Prostate gland (tissue), 2 donors: ENCODE results near the gene DCPS. TPM values are rescaled to one million over a fixed set of nuclear protein-coding genes. Genes with fewer than 3 reads are reported as not detected.

Source experiments
- DNase-seq: peaks from one replicate; pipeline ENCODE4 v3.0.0-alpha.2; 2019; ENCODE audit warnings: low spot score
- H3K27ac ChIP-seq, 2 donors: fragments of 200-600 bp; sonication (generic); 2 replicates each; pipeline ENCODE4 v1.5.1; 2017 to 2019
- H3K27me3 ChIP-seq: fragments of 200-600 bp; sonication (generic); replicated peaks from 2 replicates; pipeline ENCODE4 v1.5.1; 2019; ENCODE audit not compliant: insufficient read depth
- H3K36me3 ChIP-seq, 2 donors: fragments of 200-600 bp; sonication (generic); 1 replicate in 1 of 2; 2 replicates in 1 of 2; pipeline versions ENCODE4 v1.5.1 to v1.8.1; 2017 to 2019
- H3K4me1 ChIP-seq: fragments of 200-600 bp; sonication (generic); replicated peaks from 2 replicates; pipeline ENCODE4 v1.5.1; 2019
- H3K4me3 ChIP-seq, 2 donors: fragments of 200-600 bp; sonication (generic); 2 replicates each; pipeline ENCODE4 v1.5.1; 2017 to 2019
- H3K9me3 ChIP-seq: fragments of 200-600 bp; sonication (generic); 2 replicates; pipeline ENCODE4 v1.5.1; 2017
- POLR2A ChIP-seq: fragments of 450-650 bp; IDR thresholded peaks from one replicate; pipeline ENCODE4 v1.6.1; 2016; ENCODE audit warnings: antibody characterized with exemption, mild to moderate bottlenecking
- POLR2AphosphoS5 ChIP-seq: sonication (generic); formaldehyde crosslinking; IDR thresholded peaks from one replicate; pipeline ENCODE4 v1.6.1; 2017; ENCODE audit warnings: antibody characterized with exemption
- WGBS: methylation state at CpG from one replicate; pipeline ENCODE4 v1.1.5; 2018; 5-methylcytosine and 5-hydroxymethylcytosine counted together
- intact Hi-C: fragments of 100-400 bp; cut with DNase I; formaldehyde crosslinking; loops from one replicate; pipeline ENCODE4 v1.14.2; 2022
- total RNA-seq, 2 donors: library from RNA; depleted of rRNA; stranded (reverse); fragments of >200 nt; gene quantifications; one replicate each; pipeline ENCODE4 v1.1.0, GENCODE V29; 2016
- TF ChIP-seq, protein P1 (sequence below), 4 experiments: fragments of 200-600 bp in 2 of 4; fragments of 450-650 bp in 2 of 4; sonication (generic) in 2 of 4; IDR thresholded peaks; 1 replicate in 3 of 4; 2 replicates in 1 of 4; pipeline ENCODE4 v1.5.1; 2016 to 2019; ENCODE audit warnings: antibody characterized with exemption in 4 of 4, mild to moderate bottlenecking in 2 of 4, moderate library complexity in 2 of 4

Gene DCPS
- total RNA-seq, 2 donors from 2014 or later: 12.6 to 17.5 TPM

DNA sequence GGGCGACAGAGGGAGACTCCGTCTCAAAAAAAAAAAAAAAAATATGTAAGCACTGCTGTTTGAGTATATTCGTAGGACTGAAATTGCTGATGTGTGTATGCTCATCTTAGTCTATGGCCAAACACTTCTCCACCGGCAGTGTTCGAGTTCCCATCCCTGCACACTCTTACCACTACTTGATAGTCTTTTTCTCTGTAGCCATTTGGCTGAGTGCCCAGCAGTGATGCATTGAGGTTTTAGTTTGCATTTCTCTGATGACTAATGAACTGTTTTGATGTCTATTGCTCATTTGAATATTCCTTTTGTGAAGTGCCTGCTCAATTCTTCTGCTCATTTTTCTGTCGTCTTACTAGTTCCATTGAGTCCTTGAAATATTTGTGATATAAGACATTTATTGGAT, 19.0 kb upstream of the DCPS start:
- no peak overlapping the region for H3K4me3 ChIP-seq
- intact Hi-C loops: no loop called here
- H3K27me3 ChIP-seq: no peaks in the 10 kb centered on the region
- 57% methylated on average over 6 of the region's 6 CpGs for WGBS
- H3K27ac ChIP-seq: no peak overlapping the region
- no peak for TF ChIP-seq POLR2AphosphoS5
- TF ChIP-seq POLR2A: no peak
- TF ChIP-seq, protein P1, sequence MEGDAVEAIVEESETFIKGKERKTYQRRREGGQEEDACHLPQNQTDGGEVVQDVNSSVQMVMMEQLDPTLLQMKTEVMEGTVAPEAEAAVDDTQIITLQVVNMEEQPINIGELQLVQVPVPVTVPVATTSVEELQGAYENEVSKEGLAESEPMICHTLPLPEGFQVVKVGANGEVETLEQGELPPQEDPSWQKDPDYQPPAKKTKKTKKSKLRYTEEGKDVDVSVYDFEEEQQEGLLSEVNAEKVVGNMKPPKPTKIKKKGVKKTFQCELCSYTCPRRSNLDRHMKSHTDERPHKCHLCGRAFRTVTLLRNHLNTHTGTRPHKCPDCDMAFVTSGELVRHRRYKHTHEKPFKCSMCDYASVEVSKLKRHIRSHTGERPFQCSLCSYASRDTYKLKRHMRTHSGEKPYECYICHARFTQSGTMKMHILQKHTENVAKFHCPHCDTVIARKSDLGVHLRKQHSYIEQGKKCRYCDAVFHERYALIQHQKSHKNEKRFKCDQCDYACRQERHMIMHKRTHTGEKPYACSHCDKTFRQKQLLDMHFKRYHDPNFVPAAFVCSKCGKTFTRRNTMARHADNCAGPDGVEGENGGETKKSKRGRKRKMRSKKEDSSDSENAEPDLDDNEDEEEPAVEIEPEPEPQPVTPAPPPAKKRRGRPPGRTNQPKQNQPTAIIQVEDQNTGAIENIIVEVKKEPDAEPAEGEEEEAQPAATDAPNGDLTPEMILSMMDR (IDR thresholded peaks at IDR 0.05): no peak
- DNase-seq: no peak
- H3K4me1 ChIP-seq: no peaks in the 10 kb centered on the region
- H3K9me3 ChIP-seq: no peaks in the 10 kb centered on the region
- no peaks in the 10 kb centered on the region for H3K36me3 ChIP-seq

DNA sequence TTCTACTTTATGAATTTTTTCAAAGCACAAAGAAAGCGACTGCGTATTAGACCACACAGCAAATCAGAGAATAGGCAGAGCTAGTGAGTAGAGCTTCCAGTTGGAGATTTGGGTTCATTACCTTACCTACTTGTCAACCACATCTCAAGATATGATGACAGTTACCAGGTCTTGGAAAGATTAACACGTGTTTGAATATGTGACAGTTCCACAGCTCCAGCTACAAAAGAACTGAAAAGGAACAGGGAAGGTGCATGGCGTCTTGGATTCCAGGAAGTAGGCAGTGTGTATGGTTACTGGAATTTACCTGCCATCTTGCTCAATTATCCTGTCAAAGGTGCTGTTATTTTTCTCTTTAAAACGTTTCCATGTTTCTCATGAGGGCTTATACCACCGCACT, 15.6 kb upstream of the DCPS start:
- Histone ChIP-seq H3K4me3 (no peak overlapping the region), H3K27me3 (no peaks in the 10 kb centered on the region), H3K36me3 (peaks cover 0 to 4% of the 10 kb centered on the region in 2 donors), H3K9me3 (no peaks in the 10 kb centered on the region), H3K27ac (no peak overlapping the region), H3K4me1 (no peaks in the 10 kb centered on the region)
- intact Hi-C loops: no loop called here
- WGBS: 89% methylated on average over 6 of the region's 6 CpGs
- TF ChIP-seq POLR2A: no peak
- TF ChIP-seq POLR2AphosphoS5: no peak
- TF ChIP-seq, protein P1 (IDR thresholded peaks at IDR 0.05): no peak
- no peak for DNase-seq

DNA sequence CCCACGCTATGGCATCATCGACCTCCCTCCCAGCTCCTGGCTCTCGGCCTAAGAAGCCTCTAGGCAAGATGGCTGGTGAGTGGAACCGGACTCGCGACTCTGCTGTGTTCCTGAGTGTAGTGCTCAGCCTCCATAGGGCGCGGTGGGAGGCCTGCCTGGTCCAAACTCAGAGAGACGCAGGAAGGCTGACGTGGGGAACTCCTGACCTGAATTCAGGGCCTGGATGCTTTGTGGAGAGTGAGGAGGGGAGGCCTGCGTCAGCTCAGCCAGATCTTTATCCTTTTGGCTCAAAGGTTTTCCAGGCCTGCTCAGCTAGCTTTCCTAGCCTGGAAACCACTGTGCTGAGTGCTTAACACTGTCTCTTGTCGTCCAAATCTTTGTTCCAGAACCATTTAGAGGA, 13.0 kb upstream of the DCPS start:
- Histone ChIP-seq H3K36me3 (peaks cover 4 to 8% of the 10 kb centered on the region in 2 donors), H3K4me3 (no peak overlapping the region), H3K27ac (no peak overlapping the region), H3K4me1 (no peaks in the 10 kb centered on the region), H3K9me3 (no peaks in the 10 kb centered on the region), H3K27me3 (no peaks in the 10 kb centered on the region)
- intact Hi-C loops: no loop called here
- 82% methylated on average over 12 of the region's 12 CpGs for WGBS
- TF ChIP-seq POLR2AphosphoS5 (no peak), POLR2A (no peak)
- TF ChIP-seq, protein P1 (IDR thresholded peaks at IDR 0.05): no peak
- no peak for DNase-seq

DNA sequence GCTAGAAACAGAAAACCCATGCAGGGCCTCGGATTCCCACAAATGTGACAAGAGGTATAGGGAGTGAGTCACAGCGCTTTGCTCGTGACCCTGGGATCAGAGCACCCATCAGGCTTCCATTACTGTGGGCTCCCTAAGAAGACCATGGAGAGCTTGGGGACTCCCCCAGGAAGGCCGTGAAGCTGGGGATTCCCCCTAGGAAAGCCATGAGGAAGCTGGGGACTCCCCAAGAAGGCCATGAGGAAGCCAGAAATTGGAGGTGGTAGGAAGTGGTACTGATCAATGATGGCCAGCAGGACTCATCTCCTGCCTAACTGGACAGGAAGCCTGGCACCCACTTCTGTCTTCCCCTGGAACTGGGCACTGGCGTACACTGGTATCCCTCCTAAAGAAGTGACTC, 10.1 kb upstream of the DCPS start:
- intact Hi-C loops: no loop called here
- H3K27me3 ChIP-seq: no peaks in the 10 kb centered on the region
- no peak for DNase-seq
- no peak overlapping the region for H3K27ac ChIP-seq
- TF ChIP-seq POLR2A (no peak), POLR2AphosphoS5 (no peak)
- TF ChIP-seq, protein P1 (IDR thresholded peaks at IDR 0.05): no peak
- peaks cover 4 to 8% of the 10 kb centered on the region in 2 donors for H3K36me3 ChIP-seq
- H3K9me3 ChIP-seq: no peaks in the 10 kb centered on the region
- 85% methylated on average over 5 of the region's 5 CpGs for whole genome bisulfite sequencing
- H3K4me1 ChIP-seq: no peaks in the 10 kb centered on the region
- H3K4me3 ChIP-seq: no peak overlapping the region

DNA sequence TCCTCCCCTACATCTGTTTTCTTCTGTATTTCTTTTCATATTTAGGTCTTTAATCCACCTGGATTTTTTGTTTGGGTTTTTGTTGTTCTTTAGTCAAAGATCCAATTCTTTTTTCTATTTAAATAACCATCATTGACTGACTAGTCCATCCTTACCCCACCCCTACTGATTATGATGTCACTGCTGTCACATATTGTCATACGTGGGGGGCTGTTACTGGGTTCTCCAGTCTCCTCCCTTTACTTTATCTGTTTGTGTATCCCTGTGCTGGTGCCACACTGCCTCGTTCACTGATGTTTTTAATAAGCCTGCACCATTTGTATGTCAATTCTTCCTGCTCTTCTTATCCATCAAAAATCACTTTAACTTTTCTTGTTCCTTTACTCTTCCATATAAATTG, 6.9 kb upstream of the DCPS start:
- TF ChIP-seq POLR2AphosphoS5 (no peak), POLR2A (no peak)
- TF ChIP-seq, protein P1 (IDR thresholded peaks at IDR 0.05): no peak
- no peak overlapping the region for H3K4me3 ChIP-seq
- H3K27me3 ChIP-seq: no peaks in the 10 kb centered on the region
- 67% methylated on average over 2 of the region's 2 CpGs for WGBS
- DNase-seq: no peak
- no peaks in the 10 kb centered on the region for H3K9me3 ChIP-seq
- H3K4me1 ChIP-seq: no peaks in the 10 kb centered on the region
- no peak overlapping the region for H3K27ac ChIP-seq
- intact Hi-C loops: no loop called here
- H3K36me3 ChIP-seq: peaks cover 4 to 8% of the 10 kb centered on the region in 2 donors
